NCI-H1092 (cell line): ENCODE data around the gene OXNAD1.

Experiments
- DNase-seq: peaks from one replicate; lab custom pipeline; 2025; lab: John Stamatoyannopoulos, UW

OXNAD1 gene

DNA sequence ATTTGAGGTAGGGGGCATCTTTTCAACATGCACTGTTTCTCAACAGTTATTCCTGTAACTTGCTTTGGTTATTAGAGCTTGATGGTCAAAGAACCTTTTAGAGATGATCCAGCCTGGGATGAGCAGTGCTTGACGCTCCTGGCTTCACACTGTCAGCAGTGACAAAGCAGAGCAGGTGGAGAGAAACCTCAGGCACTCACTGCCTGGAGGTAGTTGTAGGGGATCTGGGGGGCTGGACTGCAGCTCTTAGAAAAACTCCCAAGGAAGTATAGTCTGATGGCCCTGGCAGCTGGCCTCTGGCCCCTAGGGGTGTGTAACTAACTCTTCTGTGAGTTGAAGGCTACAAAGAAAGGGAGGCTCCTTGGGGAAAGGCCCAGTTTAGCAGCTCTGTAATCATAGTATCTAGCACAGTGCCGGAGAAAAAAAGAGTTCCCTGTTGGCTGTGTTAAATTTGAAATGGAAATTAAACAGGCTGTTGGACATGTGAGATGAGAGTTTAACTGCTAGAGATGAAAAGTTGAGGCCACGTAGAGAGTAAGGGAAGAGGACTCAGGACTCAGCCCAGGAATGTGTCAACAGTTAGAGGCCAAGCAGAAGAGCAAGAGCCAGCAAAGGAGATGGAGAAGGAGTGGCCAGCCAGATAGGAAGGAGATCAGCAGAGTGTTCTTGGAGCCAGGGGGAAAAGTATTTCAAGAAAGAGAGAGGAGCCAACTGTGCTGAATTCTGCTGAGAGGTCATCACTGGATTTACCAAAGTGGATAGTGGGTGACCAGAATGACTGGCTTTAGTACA, 14.2 kb downstream of the OXNAD1 start:
- DNase-seq = no peak

DNA sequence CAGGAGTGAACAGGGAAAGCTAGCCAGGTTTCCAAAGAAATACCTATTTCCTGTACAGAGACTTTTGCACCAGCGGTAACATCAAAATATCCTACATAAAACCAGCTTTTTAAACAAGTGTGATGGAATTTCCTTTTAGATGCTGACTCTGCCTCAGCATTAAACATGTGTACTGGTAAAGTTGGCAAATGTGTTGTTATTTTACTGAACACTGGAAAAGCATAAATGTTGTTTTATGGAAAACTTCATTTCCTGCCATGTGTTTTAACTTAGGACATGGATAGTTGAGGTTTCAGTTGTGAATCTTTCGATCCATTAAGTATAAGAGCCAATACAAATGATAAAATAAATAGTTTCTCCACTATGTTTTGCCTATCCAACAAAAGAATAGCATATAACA, 15.7 kb downstream of the OXNAD1 start:
- DNase-seq = no peak

DNA sequence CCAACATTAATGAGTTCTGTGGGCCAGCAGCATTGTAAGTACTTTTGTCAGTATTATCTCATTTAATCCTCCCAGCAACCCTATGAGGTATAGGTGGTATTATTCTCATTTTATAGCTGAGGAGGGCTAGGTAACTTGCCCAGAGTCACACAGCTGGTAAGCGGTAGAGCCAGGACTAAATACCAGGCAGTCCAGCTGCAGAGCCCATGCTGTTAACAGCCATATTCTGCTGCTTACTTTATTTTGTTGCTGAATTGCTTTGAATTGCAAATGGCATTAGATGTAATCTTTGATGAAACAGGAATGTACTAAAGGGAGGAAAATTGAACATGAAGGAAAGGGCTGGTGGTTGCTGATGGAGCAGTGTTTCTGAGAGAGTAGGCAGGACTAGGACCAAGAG, 19.6 kb downstream of the OXNAD1 start:
- no peak for DNase-seq

- no peak for DNase-seq
Measured at GRCh38 chr3:16286161-16286560, 21.1 kb downstream of the OXNAD1 start.

DNA sequence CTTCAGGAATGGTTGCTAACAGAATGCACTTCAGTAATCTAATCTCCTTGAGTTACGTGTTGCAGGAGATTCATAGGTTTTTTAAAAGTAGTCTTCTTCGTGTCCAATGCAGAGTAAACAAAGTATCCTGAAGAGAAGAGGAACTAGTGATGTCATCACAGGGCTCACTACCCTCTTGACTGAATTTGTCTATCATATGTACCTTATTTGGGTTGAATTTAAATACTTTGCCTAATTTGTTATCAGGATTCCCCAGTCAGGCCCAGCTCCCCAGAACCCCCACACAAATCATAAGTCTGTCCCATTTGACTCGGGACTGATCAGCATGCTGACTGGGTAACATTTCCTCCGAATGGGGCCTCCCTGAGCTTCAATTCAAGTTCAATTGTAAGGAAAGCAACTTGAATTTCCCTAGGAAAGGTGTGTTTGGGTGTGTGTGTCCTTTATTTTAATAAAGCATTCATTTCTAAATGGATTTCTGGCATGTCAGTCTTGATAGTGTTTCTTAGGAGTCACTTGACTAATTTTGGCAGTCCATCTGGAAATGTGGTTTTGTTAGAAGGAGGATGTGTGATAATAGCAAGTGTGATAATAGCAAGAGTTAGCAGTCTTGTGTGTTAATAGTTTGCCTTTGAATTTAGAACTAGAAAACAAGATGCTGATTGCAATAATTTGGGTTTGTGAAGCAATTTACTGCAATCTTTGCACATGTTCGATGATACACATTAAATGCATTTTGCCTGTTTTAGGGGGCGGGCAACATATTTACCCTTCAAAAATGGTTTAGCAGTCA, 21.9 kb downstream of the OXNAD1 start:
- no peak for DNase-seq

GRCh38 chr3:16288664-16289063, 23.7 kb downstream of the OXNAD1 start:
- DNase-seq = no peak

- DNase-seq = no peak
Measured at GRCh38 chr3:16289144-16289889, 24.3 kb downstream of the OXNAD1 start.

GRCh38 chr3:16290007-16290826, 25.2 kb downstream of the OXNAD1 start:
- DNase-seq = no peak

DNA sequence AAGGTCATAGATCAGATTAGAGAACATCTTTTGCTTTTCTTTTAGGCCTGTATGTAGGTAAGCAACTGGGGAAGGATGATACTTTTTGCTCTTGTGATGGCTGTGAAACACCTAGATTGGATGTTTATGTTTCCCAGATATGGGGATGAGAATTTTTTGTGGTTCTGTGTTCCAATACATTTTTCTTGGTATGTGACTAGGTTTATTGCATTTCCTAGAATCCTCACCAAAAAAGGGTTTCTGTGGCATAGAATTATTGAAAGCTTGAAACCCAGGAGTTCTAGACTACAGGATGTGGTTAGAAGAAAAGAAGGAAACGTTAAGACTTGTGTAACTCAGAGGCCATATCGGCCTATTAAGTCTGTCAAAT, 25.8 kb downstream of the OXNAD1 start:
- no peak for DNase-seq

GRCh38 chr3:16294844-16295243, 29.8 kb downstream of the OXNAD1 start:
- no peak for DNase-seq

DNA sequence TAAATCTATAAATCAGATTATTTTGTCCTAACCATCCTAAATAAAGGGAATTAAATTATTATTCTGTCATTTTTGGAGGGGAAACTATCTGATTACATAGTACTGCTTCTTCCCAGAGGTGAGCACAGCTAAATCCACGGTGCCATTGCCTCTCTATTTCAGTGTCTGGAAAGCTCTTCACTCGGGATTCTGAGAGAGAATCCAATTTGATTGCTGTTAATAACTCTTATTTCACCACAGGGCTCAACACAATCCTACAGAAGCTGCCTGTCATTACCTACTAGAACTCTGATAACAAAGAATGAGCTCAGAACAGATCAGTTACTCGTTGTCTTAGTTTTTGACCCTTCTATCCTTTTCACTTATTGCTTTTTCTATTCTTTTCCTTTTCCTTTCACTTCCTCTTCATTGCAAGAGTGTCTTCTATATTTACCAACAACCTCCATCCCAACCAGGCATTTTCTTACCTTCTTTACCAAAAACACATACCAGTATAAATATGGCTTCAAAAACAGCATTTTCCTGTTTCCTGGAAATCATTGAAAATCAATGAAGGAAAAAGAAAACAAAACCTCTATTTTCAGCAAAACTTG, 30.4 kb downstream of the OXNAD1 start:
- DNase-seq = no peak

DNA sequence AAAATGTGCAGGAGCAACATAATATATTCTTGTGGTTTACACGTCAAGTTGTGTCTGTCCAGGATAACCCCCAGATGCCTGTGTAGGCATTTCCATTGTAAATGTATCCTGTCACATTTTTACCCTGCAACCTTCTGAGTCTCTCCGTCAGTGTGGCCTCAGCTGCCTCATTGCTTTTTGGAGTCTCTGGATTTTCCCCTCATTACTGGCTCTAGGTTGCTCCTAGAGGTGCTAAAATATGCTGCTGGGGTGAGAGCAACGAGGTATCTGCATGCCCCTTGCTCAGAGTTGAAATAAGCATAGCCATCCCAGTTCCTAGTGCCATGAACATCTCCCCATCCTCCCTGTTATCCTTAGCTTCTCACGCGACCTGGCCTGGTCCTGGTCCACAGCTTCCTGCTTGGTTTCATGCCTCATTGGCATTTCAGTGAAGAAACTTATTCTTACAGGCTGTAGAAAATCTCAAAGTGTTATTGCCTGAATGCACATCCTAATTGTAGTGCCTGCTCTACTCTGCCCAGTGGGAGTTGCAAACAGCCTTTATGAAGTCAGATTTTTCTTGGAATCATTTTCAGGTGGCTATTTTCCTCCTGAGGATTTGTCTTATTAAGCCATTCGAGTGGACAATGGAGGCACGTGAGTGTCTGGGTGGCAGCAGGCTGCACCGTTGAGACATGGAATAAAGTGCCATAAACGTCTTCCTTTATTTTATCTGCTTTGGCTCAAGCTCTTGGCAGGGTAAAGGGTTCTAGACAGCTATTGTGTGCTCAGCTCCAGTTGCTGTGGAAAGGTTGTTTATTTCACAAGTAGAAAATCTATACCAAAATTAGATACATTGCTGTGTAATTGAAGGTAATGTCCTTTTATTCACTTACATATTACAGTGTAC, 33.2 kb downstream of the OXNAD1 start:
- no peak for DNase-seq

DNA sequence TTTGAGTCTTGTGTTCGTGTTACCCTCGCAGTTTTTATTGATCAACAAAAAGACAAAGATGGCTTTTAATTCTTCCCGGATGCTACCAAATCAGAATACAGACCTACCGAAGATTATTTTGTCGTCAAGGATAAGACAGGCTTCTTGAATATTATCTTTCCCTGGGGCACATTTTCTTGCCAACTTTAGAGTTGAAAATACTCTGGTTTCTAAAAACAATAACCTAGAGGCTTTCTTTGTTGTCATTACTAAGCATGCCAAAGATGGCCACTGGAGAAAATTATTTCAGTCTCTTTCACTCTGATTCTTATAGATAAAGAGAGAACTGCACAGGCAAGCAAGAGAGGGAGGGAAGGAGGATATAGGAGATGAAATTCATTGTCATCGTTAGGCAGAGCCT, 33.9 kb downstream of the OXNAD1 start:
- DNase-seq = no peak

DNA sequence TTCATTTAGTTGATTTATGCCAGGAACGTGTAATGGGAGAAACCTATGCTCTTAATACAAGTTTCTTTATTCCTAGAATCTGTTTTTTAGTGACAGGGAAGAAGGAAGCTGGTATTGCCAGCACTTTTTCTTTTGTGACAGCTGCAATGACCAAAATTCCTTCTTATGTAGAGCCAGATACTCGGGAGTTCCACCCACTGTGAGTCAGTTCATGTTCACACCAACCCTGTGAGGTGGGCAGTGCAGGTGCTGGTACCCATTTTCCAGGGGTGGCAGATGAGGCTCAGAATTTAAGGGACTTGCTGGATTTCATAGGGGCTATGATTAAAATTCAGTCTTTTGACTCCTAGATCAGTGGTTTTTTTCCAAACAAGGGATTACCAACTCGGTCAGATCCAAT, 34.7 kb downstream of the OXNAD1 start:
- no peak for DNase-seq

- DNase-seq = no peak
Measured at GRCh38 chr3:16300307-16300706, 35.3 kb downstream of the OXNAD1 start.

GRCh38 chr3:16300881-16301359, 35.9 kb downstream of the OXNAD1 start:
- no peak for DNase-seq

- DNase-seq = no peak
Measured at GRCh38 chr3:16301507-16301906, 36.5 kb downstream of the OXNAD1 start.

DNA sequence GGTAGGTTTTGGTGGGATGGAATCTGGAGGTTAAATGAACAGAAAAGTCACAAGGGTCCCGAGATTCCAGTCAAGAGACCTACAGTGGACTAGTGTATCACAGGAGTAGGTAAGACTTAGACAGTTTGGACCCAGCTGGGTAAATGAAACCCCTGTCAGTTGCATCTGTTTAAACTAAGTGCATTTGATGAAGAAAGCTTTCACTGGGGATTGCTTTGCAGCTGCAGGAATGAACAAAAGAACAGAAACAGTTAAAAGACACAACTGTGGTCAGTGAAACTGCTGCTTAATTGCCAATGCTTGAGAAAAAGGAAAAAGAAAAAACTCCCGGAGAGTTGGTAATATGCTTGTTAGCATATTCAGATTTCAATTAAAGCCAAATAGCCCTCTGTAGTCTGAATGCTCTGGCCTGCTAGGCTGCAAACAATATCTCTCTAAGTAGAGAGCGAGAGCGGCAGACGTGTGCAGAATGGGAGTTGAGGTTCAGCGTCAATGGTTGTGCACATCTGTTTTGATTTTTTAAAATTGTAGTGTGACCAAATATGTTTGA, 37.1 kb downstream of the OXNAD1 start:
- no peak for DNase-seq

DNA sequence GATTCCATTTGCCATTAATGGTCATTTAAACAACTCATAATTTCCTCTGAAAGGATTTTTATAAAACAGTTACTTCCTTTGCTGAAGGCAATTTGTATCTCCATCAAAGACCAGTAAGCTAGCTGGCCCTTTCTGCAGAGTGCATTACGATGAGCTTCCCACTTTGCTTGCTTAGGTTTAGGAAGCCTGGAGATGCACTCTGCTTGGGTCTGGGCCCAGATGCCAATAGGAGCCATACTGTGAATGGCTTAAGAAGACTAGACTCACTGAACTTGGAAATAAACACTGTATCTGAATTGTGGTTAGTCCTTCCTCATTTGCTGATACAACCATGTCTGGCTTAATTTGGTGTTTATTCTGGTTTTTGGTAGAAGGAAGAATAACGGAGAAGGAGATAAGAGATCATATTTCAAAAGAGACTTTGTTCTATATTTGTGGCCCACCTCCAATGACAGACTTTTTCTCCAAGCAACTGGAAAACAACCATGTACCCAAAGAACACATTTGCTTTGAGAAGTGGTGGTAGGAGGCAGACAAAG, 38.1 kb downstream of the OXNAD1 start:
- DNase-seq = no peak
